DLD1 (cell line): Measurements from ENCODE around the gene WNT7B.

Experiments used
- in situ Hi-C: cut with HindIII; loops from 2 replicates; pipeline ENCODE4 v1.10.0; 2017; ENCODE audit warnings: low sequenced_read_pairs

The WNT7B gene

GRCh38 chr22:45997777-45998637 is 21.0 kb upstream of the WNT7B start:
- in situ Hi-C loops, result no loop called here

- in situ Hi-C loops, result no loop called here
Observed at GRCh38 chr22:45997077-45997776, 20.3 kb upstream of the WNT7B start.

GRCh38 chr22:45996241-45997076 is 19.5 kb upstream of the WNT7B start:
- in situ Hi-C loops, result no loop called here

- in situ Hi-C loops, result no loop called here
Observed at GRCh38 chr22:45995405-45996101, 18.6 kb upstream of the WNT7B start.

GRCh38 chr22:45994491-45995404 is 17.8 kb upstream of the WNT7B start:
- in situ Hi-C loops, result no loop called here

- in situ Hi-C loops, result no loop called here
Observed at GRCh38 chr22:45993841-45994240, 16.9 kb upstream of the WNT7B start.

- in situ Hi-C loops, result no loop called here
Observed at GRCh38 chr22:45993143-45993692, 16.3 kb upstream of the WNT7B start.

GRCh38 chr22:45992737-45993136 is 15.8 kb upstream of the WNT7B start:
- in situ Hi-C loops, result no loop called here

- in situ Hi-C loops, result no loop called here
Observed at GRCh38 chr22:45991098-45991497, 14.1 kb upstream of the WNT7B start.

- in situ Hi-C loops, result no loop called here
Observed at GRCh38 chr22:45987136-45987861, 10.3 kb upstream of the WNT7B start.

- in situ Hi-C loops, result no loop called here
Observed at GRCh38 chr22:45984316-45984916, 7.5 kb upstream of the WNT7B start.

GRCh38 chr22:45983797-45984196 is 6.8 kb upstream of the WNT7B start:
- in situ Hi-C loops, result no loop called here

- in situ Hi-C loops, result no loop called here
Observed at GRCh38 chr22:45980761-45981160, 3.8 kb upstream of the WNT7B start.

- in situ Hi-C loops, result no loop called here
Observed at GRCh38 chr22:45980268-45980570, 3.3 kb upstream of the WNT7B start.

GRCh38 chr22:45978275-45978713 is 1.3 kb upstream of the WNT7B start:
- in situ Hi-C loops, result no loop called here

GRCh38 chr22:45977551-45978274 is 751 bp upstream of the WNT7B start:
- in situ Hi-C loops, result no loop called here

- in situ Hi-C loops, result no loop called here
Observed at GRCh38 chr22:45976254-45977002, 534 bp downstream of the WNT7B start.
